Adrenal gland (tissue), 5 donors: Measurements from ENCODE around the gene SLC6A18.

ENCODE experiments used
- POLR2A ChIP-seq, 2 donors: fragments of 450-650 bp; IDR thresholded peaks; one replicate each; pipeline ENCODE4 v1.6.1; 2017; ENCODE audit warnings: antibody characterized with exemption in 2 of 2, mild to moderate bottlenecking in 2 of 2, moderate library complexity in 1 of 2
- TF ChIP-seq, protein P1 (sequence below), 6 experiments: fragments of 450-650 bp in 4 of 6; fragments of 200-600 bp in 2 of 6; sonication (generic) in 1 of 6; IDR thresholded peaks; 1 replicate in 5 of 6; 2 replicates in 1 of 6; pipeline versions ENCODE4 v1.5.1 to v1.8.0; 2016 to 2021; ENCODE audit warnings: antibody characterized with exemption in 6 of 6, mild to moderate bottlenecking in 2 of 6, moderate library complexity in 1 of 6
- donor health status: DM: no; HTN: no; CAD: no.

DNA sequence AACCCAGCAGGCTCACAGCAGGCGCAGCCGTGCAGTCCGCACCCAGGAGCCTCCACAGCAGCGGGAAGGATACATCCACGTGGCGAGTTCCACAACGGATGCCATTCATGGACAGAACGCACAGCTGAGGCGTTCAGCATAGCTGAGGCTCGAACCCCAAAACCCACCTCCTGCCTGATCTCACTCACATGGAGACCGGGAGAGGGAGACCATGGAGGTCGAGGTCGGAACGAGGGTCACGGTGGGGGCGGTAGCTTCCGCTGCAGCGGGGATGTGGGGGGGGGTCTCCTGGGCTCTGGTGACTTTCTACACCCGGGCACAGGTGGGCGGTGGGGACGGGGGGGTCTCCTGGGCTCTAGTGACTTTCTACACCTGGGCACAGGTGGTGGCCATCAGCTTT is 52.1 kb downstream of the SLC6A18 start:
- no peak for TF ChIP-seq POLR2A (IDR thresholded peaks at IDR 0.05)
- TF ChIP-seq, protein P1, sequence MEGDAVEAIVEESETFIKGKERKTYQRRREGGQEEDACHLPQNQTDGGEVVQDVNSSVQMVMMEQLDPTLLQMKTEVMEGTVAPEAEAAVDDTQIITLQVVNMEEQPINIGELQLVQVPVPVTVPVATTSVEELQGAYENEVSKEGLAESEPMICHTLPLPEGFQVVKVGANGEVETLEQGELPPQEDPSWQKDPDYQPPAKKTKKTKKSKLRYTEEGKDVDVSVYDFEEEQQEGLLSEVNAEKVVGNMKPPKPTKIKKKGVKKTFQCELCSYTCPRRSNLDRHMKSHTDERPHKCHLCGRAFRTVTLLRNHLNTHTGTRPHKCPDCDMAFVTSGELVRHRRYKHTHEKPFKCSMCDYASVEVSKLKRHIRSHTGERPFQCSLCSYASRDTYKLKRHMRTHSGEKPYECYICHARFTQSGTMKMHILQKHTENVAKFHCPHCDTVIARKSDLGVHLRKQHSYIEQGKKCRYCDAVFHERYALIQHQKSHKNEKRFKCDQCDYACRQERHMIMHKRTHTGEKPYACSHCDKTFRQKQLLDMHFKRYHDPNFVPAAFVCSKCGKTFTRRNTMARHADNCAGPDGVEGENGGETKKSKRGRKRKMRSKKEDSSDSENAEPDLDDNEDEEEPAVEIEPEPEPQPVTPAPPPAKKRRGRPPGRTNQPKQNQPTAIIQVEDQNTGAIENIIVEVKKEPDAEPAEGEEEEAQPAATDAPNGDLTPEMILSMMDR (IDR thresholded peaks at IDR 0.05): no peak
